ENCODE measurements around the gene KRT15.
A peak's percentile ranks its signal among the peaks of the same experiment; 100 is the strongest.

The KRT15 gene

DNA sequence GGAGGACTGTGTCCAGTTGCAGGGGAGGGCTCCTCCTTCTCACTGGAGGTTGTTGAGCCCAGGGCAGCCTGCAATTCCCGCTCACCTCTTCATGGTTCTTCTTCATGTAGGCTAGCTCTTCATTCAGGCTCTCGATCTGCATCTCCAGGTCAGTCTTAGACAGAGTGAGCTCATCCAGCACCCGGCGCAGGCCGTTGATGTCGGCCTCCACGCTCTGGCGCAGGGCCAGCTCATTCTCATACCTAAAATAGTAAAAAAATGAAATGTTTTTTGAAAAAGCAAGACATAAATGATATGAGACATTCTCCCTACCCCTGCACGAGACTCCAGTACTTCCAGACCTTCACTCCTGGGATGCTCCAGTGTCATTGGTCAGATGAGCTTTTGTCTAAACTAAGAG is 15.5 kb downstream of the KRT15 start:
- Mint-ChIP-seq H3K27ac (peak overlapping the region in 1 of 3 experiments; percentile 6), H3K36me3 (ENCODE audit: low read depth) (no peaks in the 10 kb centered on the region), H3K27me3 (ENCODE audit: low read depth) (peaks cover 40% of the 10 kb centered on the region), H3K9me3 (no peaks in the 10 kb centered on the region), H3K4me1 (peaks cover 26% of the 10 kb centered on the region), H3K4me3 (no peak overlapping the region)
- TF ChIP-seq CTCF (IDR thresholded peaks at IDR 0.05; ENCODE audit: unreplicated experiment in 3 of 3): no peak

- Mint-ChIP-seq H3K27me3 (ENCODE audit: low read depth) (peaks cover 20% of the 10 kb centered on the region), H3K4me1 (peaks cover 34% of the 10 kb centered on the region), H3K9me3 (no peaks in the 10 kb centered on the region), H3K4me3 (no peak overlapping the region), H3K27ac (no peak overlapping the region), H3K36me3 (ENCODE audit: low read depth) (no peaks in the 10 kb centered on the region)
- TF ChIP-seq CTCF (IDR thresholded peaks at IDR 0.05; ENCODE audit: unreplicated experiment in 3 of 3): no peak
These were observed 18.4 kb downstream of the KRT15 start for GRCh38 chr17:41500131-41500911.

- no peak for TF ChIP-seq CTCF (IDR thresholded peaks at IDR 0.05; ENCODE audit: unreplicated experiment in 3 of 3)
- Mint-ChIP-seq H3K4me3 (no peak overlapping the region), H3K27me3 (ENCODE audit: low read depth) (peaks cover 14% of the 10 kb centered on the region), H3K4me1 (peaks cover 40% of the 10 kb centered on the region), H3K27ac (no peak overlapping the region), H3K9me3 (no peaks in the 10 kb centered on the region), H3K36me3 (ENCODE audit: low read depth) (no peaks in the 10 kb centered on the region)
These were observed 19.0 kb downstream of the KRT15 start for GRCh38 chr17:41499714-41500113.

DNA sequence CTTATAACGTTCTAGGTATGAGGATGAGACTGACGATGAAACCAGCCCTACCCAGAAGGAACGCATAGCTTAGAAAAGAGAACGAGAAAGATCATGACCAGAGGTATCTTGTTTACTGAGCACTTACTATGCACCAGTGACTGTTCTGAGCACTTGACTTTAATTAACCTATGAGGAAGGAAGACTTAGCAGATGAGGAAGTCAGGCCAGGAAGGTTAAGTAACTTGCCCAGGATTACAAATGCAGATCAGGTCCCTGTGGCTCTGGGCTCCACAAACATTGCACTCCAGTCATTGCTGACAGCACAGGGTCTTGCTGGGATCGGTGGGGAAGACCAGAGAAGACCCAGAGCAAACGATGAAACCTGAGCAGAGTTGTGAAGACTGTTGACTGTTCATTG is 20.4 kb downstream of the KRT15 start:
- Mint-ChIP-seq H3K27me3 (ENCODE audit: low read depth) (peaks cover 17% of the 10 kb centered on the region), H3K36me3 (ENCODE audit: low read depth) (no peaks in the 10 kb centered on the region), H3K27ac (no peak overlapping the region), H3K9me3 (no peaks in the 10 kb centered on the region), H3K4me3 (no peak overlapping the region), H3K4me1 (peaks cover 38% of the 10 kb centered on the region)
- no peak for TF ChIP-seq CTCF (IDR thresholded peaks at IDR 0.05; ENCODE audit: unreplicated experiment in 3 of 3)

- peak; percentile 37 to 48 (median 41) for TF ChIP-seq CTCF (IDR thresholded peaks at IDR 0.05; ENCODE audit: unreplicated experiment in 3 of 3)
- Mint-ChIP-seq H3K4me3 (no peak overlapping the region), H3K27ac (no peak overlapping the region), H3K4me1 (peaks cover 47% of the 10 kb centered on the region), H3K27me3 (ENCODE audit: low read depth) (peaks cover 18% of the 10 kb centered on the region), H3K36me3 (ENCODE audit: low read depth) (no peaks in the 10 kb centered on the region), H3K9me3 (no peaks in the 10 kb centered on the region)
These were observed 21.7 kb downstream of the KRT15 start for GRCh38 chr17:41496803-41497484.
